Suprapubic skin (tissue), 3 donors: Measurements from ENCODE around the gene PGM1.

Source experiments
- POLR2A ChIP-seq, 2 donors: fragments of 450-650 bp; IDR thresholded peaks; one replicate each; pipeline ENCODE4 v1.6.1; 2017; ENCODE audit warnings: antibody characterized with exemption in 2 of 2, mild to moderate bottlenecking in 2 of 2, moderate library complexity in 2 of 2
- TF ChIP-seq, protein P1 (sequence below), 2 donors: fragments of 200-600 bp in 1 of 2; fragments of 450-650 bp in 1 of 2; sonication (generic) in 1 of 2; IDR thresholded peaks; one replicate each; pipeline ENCODE4 v1.5.1; 2016 to 2019; ENCODE audit warnings: antibody characterized with exemption in 2 of 2, mild to moderate bottlenecking in 1 of 2, moderate library complexity in 1 of 2

- TF ChIP-seq, protein P1, sequence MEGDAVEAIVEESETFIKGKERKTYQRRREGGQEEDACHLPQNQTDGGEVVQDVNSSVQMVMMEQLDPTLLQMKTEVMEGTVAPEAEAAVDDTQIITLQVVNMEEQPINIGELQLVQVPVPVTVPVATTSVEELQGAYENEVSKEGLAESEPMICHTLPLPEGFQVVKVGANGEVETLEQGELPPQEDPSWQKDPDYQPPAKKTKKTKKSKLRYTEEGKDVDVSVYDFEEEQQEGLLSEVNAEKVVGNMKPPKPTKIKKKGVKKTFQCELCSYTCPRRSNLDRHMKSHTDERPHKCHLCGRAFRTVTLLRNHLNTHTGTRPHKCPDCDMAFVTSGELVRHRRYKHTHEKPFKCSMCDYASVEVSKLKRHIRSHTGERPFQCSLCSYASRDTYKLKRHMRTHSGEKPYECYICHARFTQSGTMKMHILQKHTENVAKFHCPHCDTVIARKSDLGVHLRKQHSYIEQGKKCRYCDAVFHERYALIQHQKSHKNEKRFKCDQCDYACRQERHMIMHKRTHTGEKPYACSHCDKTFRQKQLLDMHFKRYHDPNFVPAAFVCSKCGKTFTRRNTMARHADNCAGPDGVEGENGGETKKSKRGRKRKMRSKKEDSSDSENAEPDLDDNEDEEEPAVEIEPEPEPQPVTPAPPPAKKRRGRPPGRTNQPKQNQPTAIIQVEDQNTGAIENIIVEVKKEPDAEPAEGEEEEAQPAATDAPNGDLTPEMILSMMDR (IDR thresholded peaks at IDR 0.05): no peak
- no peak for TF ChIP-seq POLR2A (IDR thresholded peaks at IDR 0.05)
These were observed 43.2 kb downstream of the PGM1 start for GRCh38 chr1:63636192-63637105.
